ENCODE measurements around the gene SH3PXD2A.
"Not testable (repeated sequence)": the region's sequence is repeated elsewhere in the genome, so short reads cannot be mapped to it uniquely, and the experiment has no call there.

Gene SH3PXD2A

DNA sequence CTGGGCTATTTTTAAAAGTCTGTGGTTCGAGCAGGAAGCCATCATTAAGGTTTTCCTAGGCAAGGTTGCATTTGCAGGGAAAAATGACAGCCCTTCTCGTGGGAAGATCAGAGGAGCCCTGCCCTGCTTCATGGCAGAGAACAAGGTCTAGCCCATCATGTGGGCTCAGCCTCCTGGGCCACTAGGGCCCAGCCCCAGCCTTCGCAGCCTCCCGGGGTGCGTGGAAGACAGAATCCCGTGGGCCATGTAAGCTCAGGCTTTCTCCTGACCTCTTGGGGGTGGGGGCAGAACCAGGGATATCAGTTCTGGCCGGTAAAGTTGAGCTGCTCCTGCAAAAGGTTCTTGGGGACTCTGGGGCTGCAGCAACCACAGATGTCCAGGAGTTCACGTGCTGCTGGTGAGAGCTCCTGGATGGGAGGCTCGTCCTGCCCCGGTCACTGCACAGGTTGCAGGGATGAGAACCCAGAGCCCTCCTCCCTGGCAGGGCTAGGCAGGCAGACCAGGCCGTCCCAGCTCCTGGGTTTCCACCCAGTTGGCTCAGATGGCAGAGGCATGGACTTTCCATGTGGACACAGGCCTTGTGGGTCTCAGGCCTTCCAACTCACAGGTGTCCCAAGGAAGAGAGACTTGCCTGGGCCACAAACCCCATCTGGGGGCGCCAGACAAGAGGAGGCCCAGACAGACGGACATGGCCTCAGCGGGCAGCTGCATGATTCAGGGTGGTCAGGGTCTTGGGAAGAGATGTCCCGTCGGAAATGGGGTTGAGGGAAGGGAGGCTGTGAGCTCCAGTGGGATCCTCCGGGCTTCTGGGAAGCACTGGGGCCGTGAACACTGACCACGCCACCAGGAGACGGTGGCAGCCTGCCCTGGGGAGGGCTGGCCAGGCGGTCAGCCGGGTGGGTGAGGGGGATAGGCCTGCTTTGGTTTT, 235.7 kb downstream of the SH3PXD2A start:
- no peak overlapping the region for H3K27ac Mint-ChIP-seq
- no peak for DNase-seq
- no peaks in the 10 kb centered on the region for H3K4me1 Mint-ChIP-seq (ENCODE audit: low read depth)
- H3K4me3 Mint-ChIP-seq, result no peak overlapping the region
- no peaks in the 10 kb centered on the region for H3K27me3 Mint-ChIP-seq
- H3K36me3 Mint-ChIP-seq (ENCODE audit: low read depth), result no peaks in the 10 kb centered on the region
- H3K9me3 Mint-ChIP-seq, result no peaks in the 10 kb centered on the region

DNA sequence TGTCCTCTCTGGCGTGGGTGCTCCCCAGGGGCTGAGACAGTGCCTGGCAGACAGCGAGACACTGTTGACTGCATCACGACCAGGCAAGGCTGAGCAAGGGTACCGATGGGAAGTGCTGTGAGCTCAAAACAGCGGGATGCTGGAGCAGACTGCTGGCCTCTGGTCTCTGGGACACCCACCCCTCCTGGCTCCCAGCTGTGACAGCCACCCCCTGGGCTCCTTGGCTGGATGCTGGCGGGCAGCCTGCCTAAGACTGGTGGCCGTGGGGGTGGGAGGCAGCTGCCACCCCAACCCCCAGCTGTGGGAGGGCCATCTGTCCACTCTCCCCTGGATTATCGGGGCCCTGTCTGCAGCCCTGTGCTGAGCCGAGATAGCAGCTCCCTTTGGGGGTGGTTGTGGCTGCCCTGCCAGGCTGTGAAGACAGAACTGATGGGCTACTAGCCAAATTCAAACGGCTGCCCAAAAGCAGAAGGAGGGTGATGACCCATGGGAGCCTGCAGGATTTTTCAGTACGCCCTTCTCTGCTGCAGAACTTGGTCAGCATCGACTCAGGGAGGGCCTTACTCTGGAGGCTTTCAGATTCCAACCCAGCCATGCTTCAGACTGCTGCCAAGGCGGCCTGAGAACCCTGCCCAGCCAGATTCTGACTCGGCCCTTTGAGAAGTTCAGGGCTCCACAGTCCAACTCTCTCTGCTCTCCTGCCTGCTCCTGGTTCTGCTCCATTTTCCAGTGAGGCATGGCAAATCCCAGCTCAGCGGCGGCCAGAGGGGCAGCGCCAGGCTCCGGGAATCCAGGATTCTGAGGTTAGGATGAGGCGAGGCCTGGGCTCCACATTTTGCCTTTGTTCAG, 236.6 kb downstream of the SH3PXD2A start:
- H3K4me3 Mint-ChIP-seq, result no peak overlapping the region
- H3K36me3 Mint-ChIP-seq (ENCODE audit: low read depth), result no peaks in the 10 kb centered on the region
- no peaks in the 10 kb centered on the region for H3K9me3 Mint-ChIP-seq
- H3K27ac Mint-ChIP-seq, result no peak overlapping the region
- no peak for DNase-seq
- no peaks in the 10 kb centered on the region for H3K4me1 Mint-ChIP-seq (ENCODE audit: low read depth)
- H3K27me3 Mint-ChIP-seq, result no peaks in the 10 kb centered on the region

DNA sequence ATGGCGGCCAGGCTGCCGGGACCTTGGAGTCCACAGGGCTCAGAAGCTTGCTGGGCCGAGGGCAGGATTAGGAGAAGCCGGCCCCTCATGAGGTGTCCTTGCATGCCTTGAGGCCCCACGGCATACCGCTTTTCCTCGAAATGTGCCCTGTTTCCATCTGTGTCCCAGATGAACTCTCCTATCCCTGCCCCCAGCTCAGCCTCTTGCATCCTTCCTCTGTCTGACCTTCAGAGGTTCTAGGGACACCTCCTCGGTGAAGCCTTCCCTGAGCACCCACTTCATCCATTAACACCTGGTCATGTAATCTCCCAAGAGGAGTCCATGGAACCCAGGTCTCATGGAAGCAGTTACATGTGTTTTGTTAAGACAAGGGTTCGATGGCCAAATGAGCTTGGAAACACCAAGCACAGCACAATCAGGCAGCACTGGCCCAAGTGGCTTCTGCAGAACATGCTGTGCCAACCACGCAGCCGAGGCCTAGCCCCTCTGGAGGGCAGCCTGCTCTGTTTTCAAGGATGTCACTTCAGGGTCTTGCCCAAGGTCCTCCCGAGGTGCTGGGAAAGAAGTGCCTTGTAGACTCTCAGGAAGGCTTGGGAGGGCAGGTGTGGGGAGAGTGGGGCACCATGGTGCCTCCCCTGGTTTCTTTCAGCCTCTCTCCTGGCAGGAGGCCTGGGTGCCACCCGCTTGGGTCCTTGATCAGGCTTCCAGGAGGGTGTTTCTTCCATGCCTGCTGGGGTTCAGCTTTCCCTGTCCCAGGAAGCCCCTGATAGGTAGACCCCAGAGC, 237.6 kb downstream of the SH3PXD2A start:
- no peaks in the 10 kb centered on the region for H3K27me3 Mint-ChIP-seq
- no peaks in the 10 kb centered on the region for H3K36me3 Mint-ChIP-seq (ENCODE audit: low read depth)
- no peak overlapping the region for H3K4me3 Mint-ChIP-seq
- H3K9me3 Mint-ChIP-seq, result no peaks in the 10 kb centered on the region
- no peaks in the 10 kb centered on the region for H3K4me1 Mint-ChIP-seq (ENCODE audit: low read depth)
- H3K27ac Mint-ChIP-seq, result no peak overlapping the region
- no peak for DNase-seq

DNA sequence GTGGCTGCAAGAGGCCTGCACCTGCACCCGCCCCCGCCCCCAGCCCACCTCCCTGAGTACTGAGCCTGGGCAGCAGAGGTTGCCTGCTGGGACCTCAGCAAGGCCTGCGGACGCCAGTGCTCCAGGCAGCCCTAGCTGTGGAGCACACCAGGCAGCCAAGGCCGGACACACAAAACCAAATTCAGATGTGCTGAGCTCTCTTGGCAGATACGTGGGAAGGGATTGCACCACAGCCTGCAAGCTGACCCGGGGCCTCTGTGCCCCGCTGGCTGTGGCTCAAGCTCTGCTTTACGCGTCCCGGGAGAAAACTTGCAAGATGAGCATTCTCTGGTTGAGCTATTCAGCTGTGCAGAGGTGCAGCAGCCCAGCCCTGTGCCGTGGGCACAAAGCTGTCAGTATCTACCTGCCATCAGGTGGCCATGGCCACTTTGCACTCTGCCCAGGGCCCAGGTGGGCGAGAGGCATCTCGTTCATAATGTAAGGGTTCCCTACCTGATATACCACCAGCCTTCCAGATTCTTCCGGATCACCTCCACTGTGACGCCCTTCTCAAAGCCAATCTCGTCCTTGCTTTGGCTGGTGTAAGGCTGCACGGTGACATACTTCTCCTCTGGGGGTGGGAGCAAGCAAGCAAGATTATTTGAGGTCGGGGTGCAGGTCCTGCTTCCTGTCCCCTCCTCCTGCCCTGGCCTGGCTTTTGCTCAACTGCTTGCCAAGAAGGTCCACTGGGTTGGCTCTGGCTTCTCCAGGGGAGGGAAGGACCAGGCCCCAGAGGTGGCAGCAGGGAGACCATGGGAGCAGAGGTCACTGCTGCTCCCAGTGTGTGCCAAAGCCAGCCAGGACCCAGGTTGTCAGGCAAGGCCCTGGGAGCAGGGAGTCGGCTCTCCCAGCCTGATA, 238.4 kb downstream of the SH3PXD2A start:
- Mint-ChIP-seq H3K4me3 (no peak overlapping the region), H3K27me3 (no peaks in the 10 kb centered on the region), H3K4me1 (ENCODE audit: low read depth) (no peaks in the 10 kb centered on the region), H3K36me3 (ENCODE audit: low read depth) (no peaks in the 10 kb centered on the region), H3K27ac (no peak overlapping the region), H3K9me3 (no peaks in the 10 kb centered on the region)
- no peak for DNase-seq

DNA sequence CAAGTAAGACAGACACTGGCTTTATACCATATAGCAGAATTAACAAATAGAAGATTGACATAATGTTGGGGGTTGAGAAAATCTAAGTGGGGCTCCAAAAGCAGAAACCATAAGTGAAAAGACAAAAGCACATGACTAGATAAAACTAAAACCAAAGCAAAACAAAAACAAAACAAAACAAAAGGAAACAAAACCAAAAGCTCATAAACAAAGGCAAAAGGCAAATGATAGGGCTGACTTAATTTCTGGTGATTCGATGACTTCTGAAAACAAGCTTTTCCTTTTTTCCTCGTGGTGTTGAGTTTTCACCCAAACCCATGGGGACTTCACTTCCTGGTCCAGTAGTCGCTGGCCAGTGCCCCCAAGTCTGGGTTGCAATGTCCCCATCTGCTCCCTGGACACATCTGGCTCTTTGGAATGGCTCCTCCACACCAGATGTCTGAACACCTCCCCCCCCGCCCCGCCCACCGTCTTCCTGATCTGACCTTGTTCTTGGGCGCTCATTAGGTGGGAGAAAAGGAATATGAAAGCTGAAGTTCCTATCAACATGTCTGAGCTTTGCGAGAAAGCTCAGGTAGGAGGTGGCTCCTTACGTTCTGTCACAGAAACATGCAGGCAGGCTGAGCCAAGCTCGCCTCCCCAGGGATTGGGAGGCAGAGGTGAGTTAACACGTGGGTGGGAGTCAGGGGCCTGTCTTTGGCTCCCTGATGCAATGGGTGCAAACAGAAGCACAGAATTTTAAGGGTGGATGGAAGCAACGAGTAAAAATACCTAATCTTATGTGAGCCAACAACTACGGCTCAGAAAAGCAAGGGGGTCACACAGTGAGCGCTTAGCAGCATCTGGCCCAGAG, 240.8 kb downstream of the SH3PXD2A start:
- H3K36me3 Mint-ChIP-seq (ENCODE audit: low read depth), result peaks cover 2% of the 10 kb centered on the region
- no peaks in the 10 kb centered on the region for H3K4me1 Mint-ChIP-seq (ENCODE audit: low read depth)
- H3K9me3 Mint-ChIP-seq, result no peaks in the 10 kb centered on the region
- no peaks in the 10 kb centered on the region for H3K27me3 Mint-ChIP-seq
- H3K4me3 Mint-ChIP-seq, result no peak overlapping the region
- DNase-seq, result no peak
- no peak overlapping the region for H3K27ac Mint-ChIP-seq

DNA sequence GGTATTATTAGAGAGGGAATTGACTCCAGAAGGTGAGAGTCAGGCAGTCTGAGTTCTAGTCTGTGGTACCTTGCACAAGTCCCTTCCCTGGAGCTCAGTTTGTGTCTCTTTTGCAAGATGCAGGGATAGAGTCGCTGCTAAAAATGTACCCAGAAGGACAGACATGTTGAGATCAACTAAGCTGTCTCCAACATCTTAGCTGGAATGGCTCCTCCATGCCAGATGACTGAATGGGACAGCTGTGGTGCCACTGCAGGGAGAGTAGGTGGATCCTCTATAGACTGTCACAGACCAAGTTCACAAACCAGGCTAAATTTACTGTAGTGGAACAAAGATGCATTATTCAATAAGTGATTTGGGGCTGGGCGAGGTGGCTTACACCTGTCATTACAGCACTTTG, 241.8 kb downstream of the SH3PXD2A start:
- no peaks in the 10 kb centered on the region for H3K27me3 Mint-ChIP-seq
- DNase-seq, result no peak
- peaks cover 2% of the 10 kb centered on the region for H3K36me3 Mint-ChIP-seq (ENCODE audit: low read depth)
- no peak overlapping the region for H3K4me3 Mint-ChIP-seq
- H3K4me1 Mint-ChIP-seq (ENCODE audit: low read depth), result no peaks in the 10 kb centered on the region
- H3K9me3 Mint-ChIP-seq, result no peaks in the 10 kb centered on the region
- H3K27ac Mint-ChIP-seq, result no peak overlapping the region

DNA sequence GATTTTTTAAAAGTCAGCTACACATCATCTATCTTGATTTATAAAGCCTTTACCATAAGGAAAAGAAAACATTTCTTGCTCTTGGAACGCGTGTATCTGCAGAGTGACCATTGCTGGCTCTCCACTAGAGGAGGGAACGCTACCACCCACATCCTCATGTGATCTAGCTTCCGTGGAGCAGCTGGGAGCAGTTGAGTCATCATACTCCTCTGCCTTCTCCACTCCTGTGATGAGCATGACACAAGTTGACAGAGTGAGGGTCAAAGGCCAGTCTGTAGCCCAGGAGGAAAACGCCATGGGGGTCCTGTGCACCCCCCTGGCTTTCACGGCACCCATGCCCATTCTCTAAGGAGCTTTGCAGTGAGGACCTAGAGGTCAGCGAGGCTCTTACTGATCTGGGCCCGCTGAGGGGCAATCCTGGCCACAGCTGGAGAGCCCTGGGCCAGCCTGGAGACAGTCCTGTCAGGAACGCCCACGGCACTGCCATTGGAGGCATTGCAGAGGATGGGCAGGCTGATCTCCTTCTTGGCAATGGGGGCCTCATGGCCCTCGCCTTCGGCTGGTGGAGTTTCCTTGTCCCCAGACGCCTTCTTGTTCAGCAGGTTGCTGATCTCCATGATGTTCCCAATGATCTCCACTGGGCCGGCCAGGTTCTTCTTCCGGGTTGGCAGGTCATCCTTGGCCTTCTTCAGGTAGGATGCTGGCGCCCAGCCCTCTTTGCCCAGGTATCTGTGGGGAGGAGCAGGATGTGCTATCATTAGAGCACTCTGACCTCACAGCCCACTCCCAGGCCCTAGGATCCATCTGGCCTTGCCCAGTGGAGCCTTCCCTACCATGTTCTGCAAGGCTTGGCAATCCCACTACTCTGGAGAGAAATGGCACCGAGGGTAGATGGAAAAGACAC, 242.7 kb downstream of the SH3PXD2A start:
- H3K4me3 Mint-ChIP-seq, result no peak overlapping the region
- H3K27ac Mint-ChIP-seq, result no peak overlapping the region
- no peaks in the 10 kb centered on the region for H3K4me1 Mint-ChIP-seq (ENCODE audit: low read depth)
- H3K27me3 Mint-ChIP-seq, result no peaks in the 10 kb centered on the region
- H3K9me3 Mint-ChIP-seq, result no peaks in the 10 kb centered on the region
- H3K36me3 Mint-ChIP-seq (ENCODE audit: low read depth), result peaks cover 2% of the 10 kb centered on the region
- DNase-seq, result no peak

DNA sequence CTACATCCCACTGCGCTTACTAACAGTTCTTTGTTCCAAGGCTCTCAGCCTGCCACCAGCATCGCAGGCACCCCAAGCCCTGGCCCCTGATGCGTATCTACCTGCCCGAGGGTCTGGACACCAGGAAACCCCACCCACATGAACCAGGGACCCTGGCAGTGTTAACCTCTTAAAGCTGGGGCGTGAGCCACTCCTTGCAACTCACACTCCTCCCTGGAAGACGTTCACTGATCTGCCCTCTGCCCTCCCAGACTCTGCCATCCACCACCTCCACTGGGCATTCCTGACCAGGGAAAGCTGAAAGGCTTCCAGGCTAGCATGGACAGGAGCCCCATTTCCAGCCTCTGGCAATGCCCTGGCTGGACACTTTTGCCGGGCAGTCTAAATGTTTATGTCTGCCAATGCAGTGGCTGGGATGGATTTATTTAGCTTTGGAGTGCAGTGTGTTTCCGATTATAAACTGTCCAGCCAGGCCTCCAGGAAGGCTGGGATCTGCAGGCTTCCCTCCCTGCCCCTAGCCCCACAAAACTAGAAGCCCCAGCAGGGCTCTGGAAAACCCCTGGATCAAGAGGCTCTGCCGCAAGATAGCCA, 244.4 kb downstream of the SH3PXD2A start:
- no peaks in the 10 kb centered on the region for H3K9me3 Mint-ChIP-seq
- DNase-seq, result no peak
- H3K27me3 Mint-ChIP-seq, result no peaks in the 10 kb centered on the region
- no peaks in the 10 kb centered on the region for H3K4me1 Mint-ChIP-seq (ENCODE audit: low read depth)
- peaks cover 4% of the 10 kb centered on the region for H3K36me3 Mint-ChIP-seq (ENCODE audit: low read depth)
- no peak overlapping the region for H3K4me3 Mint-ChIP-seq
- H3K27ac Mint-ChIP-seq, result no peak overlapping the region

DNA sequence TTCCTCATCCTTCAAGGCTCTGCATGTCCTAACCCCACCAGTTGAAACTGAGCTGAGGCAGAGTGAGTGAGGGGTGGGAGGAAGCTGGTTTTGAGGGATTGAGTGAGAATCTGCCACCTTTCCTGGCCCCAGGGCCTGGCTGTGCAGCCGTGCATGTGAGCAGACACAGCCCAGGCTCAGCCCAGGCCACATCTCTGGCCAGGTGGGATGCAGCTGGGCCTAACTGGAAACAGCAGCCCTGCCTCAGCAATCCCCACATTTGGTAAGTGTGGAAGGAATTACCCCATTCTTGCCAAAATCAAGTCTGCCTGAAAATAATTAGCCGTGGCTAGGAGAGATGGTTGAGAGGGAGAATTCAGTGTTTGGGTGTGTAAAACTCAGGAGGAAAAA, 245.3 kb downstream of the SH3PXD2A start:
- no peak overlapping the region for H3K27ac Mint-ChIP-seq
- H3K9me3 Mint-ChIP-seq, result no peaks in the 10 kb centered on the region
- no peaks in the 10 kb centered on the region for H3K4me1 Mint-ChIP-seq (ENCODE audit: low read depth)
- peaks cover 5% of the 10 kb centered on the region for H3K36me3 Mint-ChIP-seq (ENCODE audit: low read depth)
- no peaks in the 10 kb centered on the region for H3K27me3 Mint-ChIP-seq
- H3K4me3 Mint-ChIP-seq, result no peak overlapping the region
- DNase-seq, result no peak

DNA sequence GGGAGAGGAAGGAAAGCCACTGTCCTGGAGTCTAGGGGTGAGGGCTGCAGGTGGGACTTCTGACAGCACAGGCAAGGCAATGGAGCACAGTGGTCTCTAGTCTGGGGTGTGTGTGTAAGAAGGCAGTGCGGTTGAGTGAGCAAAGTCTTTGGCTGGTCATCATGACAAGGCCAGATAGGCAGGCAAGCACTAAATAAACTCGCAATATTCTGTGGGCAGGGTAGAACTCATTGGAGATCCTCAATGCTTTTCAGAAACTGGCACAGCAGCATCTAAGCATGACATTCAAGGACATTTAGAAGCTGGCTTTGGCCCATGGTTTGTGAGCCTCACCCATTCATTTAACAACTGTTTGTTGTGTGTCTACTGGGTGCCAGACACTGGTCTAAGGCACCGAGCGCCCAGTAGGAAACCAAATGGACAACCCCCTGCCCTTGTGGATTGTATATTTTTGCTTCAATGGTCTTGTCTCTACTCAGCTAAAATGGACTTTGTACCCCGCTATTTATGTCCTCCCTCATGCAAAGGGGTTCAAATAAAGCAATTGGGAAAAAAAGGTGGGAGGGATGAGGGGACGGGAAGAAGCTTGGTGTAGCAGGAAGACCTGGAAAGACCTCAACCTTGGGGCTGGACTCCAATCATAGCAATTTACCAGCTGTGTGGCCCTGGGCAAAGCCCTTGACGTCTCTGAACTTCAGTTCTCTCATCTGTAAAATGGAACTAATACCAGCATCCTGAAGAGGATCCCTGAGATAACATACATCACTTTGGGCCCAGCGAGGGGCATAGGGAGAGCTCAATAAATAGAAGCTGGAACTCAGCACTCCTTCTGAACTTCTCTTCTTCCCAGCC, 245.9 kb downstream of the SH3PXD2A start:
- Mint-ChIP-seq H3K4me1 (ENCODE audit: low read depth) (no peaks in the 10 kb centered on the region), H3K27ac (no peak overlapping the region), H3K36me3 (ENCODE audit: low read depth) (peaks cover 5% of the 10 kb centered on the region), H3K9me3 (no peaks in the 10 kb centered on the region), H3K4me3 (no peak overlapping the region), H3K27me3 (no peaks in the 10 kb centered on the region)
- DNase-seq, result no peak

DNA sequence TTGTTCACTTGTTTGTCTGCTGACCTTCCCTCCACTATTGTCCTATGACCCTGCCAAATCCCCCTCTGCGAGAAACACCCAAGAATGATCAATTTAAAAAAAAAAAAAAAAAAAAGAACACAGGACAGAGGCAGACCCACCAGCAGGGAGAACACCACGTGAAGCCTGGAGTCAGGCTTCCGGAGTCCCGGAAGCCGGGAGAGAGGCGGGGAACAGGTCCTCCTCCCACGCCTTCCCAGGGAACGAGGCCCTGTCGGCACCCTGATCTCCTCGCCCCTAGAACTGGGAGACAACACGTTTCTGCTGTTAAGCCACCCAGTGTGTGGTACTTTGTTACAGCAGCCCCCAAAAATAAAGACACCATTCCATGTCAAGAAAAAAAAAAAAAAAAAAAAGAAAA, 247.3 kb downstream of the SH3PXD2A start:
- not testable (repeated sequence) for H3K27me3 Mint-ChIP-seq; H3K4me1 Mint-ChIP-seq (ENCODE audit: low read depth); H3K27ac Mint-ChIP-seq; H3K36me3 Mint-ChIP-seq (ENCODE audit: low read depth); H3K9me3 Mint-ChIP-seq; H3K4me3 Mint-ChIP-seq; DNase-seq
